ENCODE measurements around the gene CEP89. TPM values are rescaled to one million over a fixed set of nuclear protein-coding genes. Genes with fewer than 3 reads are reported as not detected.

Gene CEP89
- total RNA-seq, 1 experiment from 2014 or later: 39.9 TPM

GRCh38 chr19:32910874-32911273, 60.9 kb downstream of the CEP89 start:
- DNase-seq (ENCODE audit: low read depth, low spot score) (no peak), ATAC-seq (no peak)
- no peak overlapping the region for H3K27ac ChIP-seq (ENCODE audit: low read length)
- ChIA-PET POLR2A (no interaction called here), CTCF (no interaction called here)
- TF ChIP-seq TCF7L2 (IDR thresholded peaks at IDR 0.05; ENCODE audit: low read depth, low read length) (no peak), SIN3A (IDR thresholded peaks at IDR 0.05; ENCODE audit: borderline replicate concordance, insufficient read depth, low read depth, low read length) (no peak), POLR2AphosphoS5 (IDR thresholded peaks at IDR 0.05; ENCODE audit: low read depth, low read length) (no peak), CTCF (IDR thresholded peaks at IDR 0.05) (no peak), REST (IDR thresholded peaks at IDR 0.05; ENCODE audit: insufficient read depth in 1 of 2, low read depth in 2 of 2, low read length in 1 of 2) (no peak)
- no peaks in the 10 kb centered on the region for H3K9me3 ChIP-seq (ENCODE audit: control insufficient read depth, insufficient read depth, low read depth, low read length)
- H3K36me3 ChIP-seq (ENCODE audit: control insufficient read depth, insufficient read depth, low read length): no peaks in the 10 kb centered on the region
- no peak overlapping the region for H3K4me3 ChIP-seq (ENCODE audit: low read depth in 2 of 2, low read length in 2 of 2)
- H3K27me3 ChIP-seq (ENCODE audit: control insufficient read depth, insufficient read depth, low read length): no peaks in the 10 kb centered on the region
- intact Hi-C loops (cut with micrococcal nuclease; ENCODE audit: unreplicated experiment) (no loop called here), in situ Hi-C loops (cut with HindIII; ENCODE audit: low pct_unique_long_range_greater_than_20kb, low sequenced_read_pairs) (no loop called here)
- no TSS peak for BruUV-seq (replicated peaks)
- H3K4me1 ChIP-seq (ENCODE audit: control insufficient read depth, insufficient read depth, low read length): no peaks in the 10 kb centered on the region

GRCh38 chr19:32910094-32910493, 61.7 kb downstream of the CEP89 start:
- Histone ChIP-seq H3K27ac (ENCODE audit: low read length) (no peak overlapping the region), H3K4me1 (ENCODE audit: control insufficient read depth, insufficient read depth, low read length) (no peaks in the 10 kb centered on the region), H3K4me3 (ENCODE audit: low read depth in 2 of 2, low read length in 2 of 2) (no peak overlapping the region), H3K36me3 (ENCODE audit: control insufficient read depth, insufficient read depth, low read length) (no peaks in the 10 kb centered on the region), H3K9me3 (ENCODE audit: control insufficient read depth, insufficient read depth, low read depth, low read length) (no peaks in the 10 kb centered on the region), H3K27me3 (ENCODE audit: control insufficient read depth, insufficient read depth, low read length) (no peaks in the 10 kb centered on the region)
- in situ Hi-C loops (cut with HindIII; ENCODE audit: low pct_unique_long_range_greater_than_20kb, low sequenced_read_pairs): no loop called here
- DNase-seq (ENCODE audit: low read depth, low spot score) (no peak), ATAC-seq (no peak)
- TF ChIP-seq TCF7L2 (IDR thresholded peaks at IDR 0.05; ENCODE audit: low read depth, low read length): no peak
- no peak for TF ChIP-seq REST (IDR thresholded peaks at IDR 0.05; ENCODE audit: insufficient read depth in 1 of 2, low read depth in 2 of 2, low read length in 1 of 2)
- TF ChIP-seq POLR2AphosphoS5 (IDR thresholded peaks at IDR 0.05; ENCODE audit: low read depth, low read length): no peak
- TF ChIP-seq SIN3A (IDR thresholded peaks at IDR 0.05; ENCODE audit: borderline replicate concordance, insufficient read depth, low read depth, low read length): no peak
- TF ChIP-seq CTCF (IDR thresholded peaks at IDR 0.05): no peak
- ChIA-PET POLR2A (no interaction called here), CTCF (no interaction called here)
- no TSS peak for BruUV-seq (replicated peaks)
- intact Hi-C loops (cut with micrococcal nuclease; ENCODE audit: unreplicated experiment): no loop called here
